Measurements from ENCODE around the gene PLK5. TPM values are rescaled to one million over a fixed set of nuclear protein-coding genes. Genes with fewer than 3 reads are reported as not detected.
A peak's percentile ranks its signal among the peaks of the same experiment; 100 is the strongest.
"Not testable (repeated sequence)": the region's sequence is repeated elsewhere in the genome, so short reads cannot be mapped to it uniquely, and the experiment has no call there.

PLK5 gene
- total and polyA plus RNA-seq, 2 donors (not counting 1 experiment from before 2014, with no cell fraction given) = not detected

- no peak for DNase-seq (ENCODE audit: low read depth in 2 of 2)
- no peaks in the 10 kb centered on the region for H3K9me3 ChIP-seq (ENCODE audit: control insufficient read depth, insufficient read depth, low read depth, low read length)
These were observed 7.5 kb upstream of the PLK5 start for GRCh38 chr19:1516395-1516753.

GRCh38 chr19:1518471-1518870 lies 5.4 kb upstream of the PLK5 start:
- H2AFZ ChIP-seq (ENCODE audit: low read length) = no peak overlapping the region
- no peaks in the 10 kb centered on the region for H4K20me1 ChIP-seq (ENCODE audit: control insufficient read depth, extremely low read depth, insufficient read depth, low read length)
- no peak overlapping the region for H3K9ac ChIP-seq (ENCODE audit: insufficient read depth, low read length)
- no peak for TF ChIP-seq CTCF (conservative IDR thresholded peaks at IDR 0.05 in 1 of 2, IDR thresholded peaks at IDR 0.05 in 1 of 2; ENCODE audit: low read depth in 1 of 2, low read length in 2 of 2)
- no peak for TF ChIP-seq EZH2 (IDR thresholded peaks at IDR 0.05; ENCODE audit: low read length, missing control alignments)
- H3K4me2 ChIP-seq (ENCODE audit: extremely low read depth, insufficient read depth, low read length) = no peak overlapping the region
- no peaks in the 10 kb centered on the region for H3K4me1 ChIP-seq (ENCODE audit: control insufficient read depth, extremely low read depth, insufficient read depth, low read length)
- no peak for DNase-seq (ENCODE audit: low read depth in 2 of 2)
- H3K9me3 ChIP-seq (ENCODE audit: control insufficient read depth, insufficient read depth, low read depth, low read length) = no peaks in the 10 kb centered on the region
- H3K36me3 ChIP-seq (ENCODE audit: control insufficient read depth, insufficient read depth, low read length) = no peaks in the 10 kb centered on the region
- peaks cover 8% of the 10 kb centered on the region for H3K27me3 ChIP-seq (ENCODE audit: control insufficient read depth, insufficient read depth, low read length)
- H3K79me2 ChIP-seq (ENCODE audit: control insufficient read depth, insufficient read depth, low read length) = no peaks in the 10 kb centered on the region
- no peak overlapping the region for H3K4me3 ChIP-seq (replicated peaks in 1 of 4; ENCODE audit: control extremely low read depth in 1 of 4, insufficient read depth in 1 of 4, low read depth in 3 of 4, low read length in 4 of 4)
- no peak overlapping the region for H3K27ac ChIP-seq (ENCODE audit: insufficient read depth, low read length)

More at GRCh38 chr19:1516395-1516753, 7.5 kb upstream of the PLK5 start:
- no peak for TF ChIP-seq EZH2 (IDR thresholded peaks at IDR 0.05; ENCODE audit: low read length, missing control alignments)
- no peak for TF ChIP-seq CTCF (conservative IDR thresholded peaks at IDR 0.05 in 1 of 2, IDR thresholded peaks at IDR 0.05 in 1 of 2; ENCODE audit: low read depth in 1 of 2, low read length in 2 of 2)
- H3K27ac ChIP-seq (ENCODE audit: insufficient read depth, low read length) = no peak overlapping the region
- no peaks in the 10 kb centered on the region for H3K4me1 ChIP-seq (ENCODE audit: control insufficient read depth, extremely low read depth, insufficient read depth, low read length)
- no peaks in the 10 kb centered on the region for H4K20me1 ChIP-seq (ENCODE audit: control insufficient read depth, extremely low read depth, insufficient read depth, low read length)
- no peak overlapping the region for H2AFZ ChIP-seq (ENCODE audit: low read length)
- no peaks in the 10 kb centered on the region for H3K36me3 ChIP-seq (ENCODE audit: control insufficient read depth, insufficient read depth, low read length)
- H3K4me2 ChIP-seq (ENCODE audit: extremely low read depth, insufficient read depth, low read length) = no peak overlapping the region
- no peaks in the 10 kb centered on the region for H3K79me2 ChIP-seq (ENCODE audit: control insufficient read depth, insufficient read depth, low read length)
- H3K27me3 ChIP-seq (ENCODE audit: control insufficient read depth, insufficient read depth, low read length) = peaks cover 3% of the 10 kb centered on the region
- no peak overlapping the region for H3K4me3 ChIP-seq (replicated peaks in 1 of 4; ENCODE audit: control extremely low read depth in 1 of 4, insufficient read depth in 1 of 4, low read depth in 3 of 4, low read length in 4 of 4)
- peak overlapping the region; percentile 7 for H3K9ac ChIP-seq (ENCODE audit: insufficient read depth, low read length)

- not testable (repeated sequence) for H2AFZ ChIP-seq (ENCODE audit: low read length); H3K79me2 ChIP-seq (ENCODE audit: control insufficient read depth, insufficient read depth, low read length); H3K27ac ChIP-seq (ENCODE audit: insufficient read depth, low read length); H3K9me3 ChIP-seq (ENCODE audit: control insufficient read depth, insufficient read depth, low read depth, low read length); DNase-seq (ENCODE audit: low read depth in 2 of 2); H3K4me2 ChIP-seq (ENCODE audit: extremely low read depth, insufficient read depth, low read length); H3K4me3 ChIP-seq (replicated peaks in 1 of 4; ENCODE audit: control extremely low read depth in 1 of 4, insufficient read depth in 1 of 4, low read depth in 3 of 4, low read length in 4 of 4); H3K36me3 ChIP-seq (ENCODE audit: control insufficient read depth, insufficient read depth, low read length); H3K4me1 ChIP-seq (ENCODE audit: control insufficient read depth, extremely low read depth, insufficient read depth, low read length); H4K20me1 ChIP-seq (ENCODE audit: control insufficient read depth, extremely low read depth, insufficient read depth, low read length); H3K9ac ChIP-seq (ENCODE audit: insufficient read depth, low read length)
- peaks cover 16% of the 10 kb centered on the region for H3K27me3 ChIP-seq (ENCODE audit: control insufficient read depth, insufficient read depth, low read length)
These were observed 4.1 kb upstream of the PLK5 start for GRCh38 chr19:1519802-1520201.
